GM19438 (cell line): ENCODE data around the gene RHOBTB3.

Experiments used
- ATAC-seq: cut with Tn5 transposase; IDR thresholded peaks from one replicate; pipeline ENCODE4 v1.9.1; 2021; ENCODE audit warnings: low read depth; ENCODE audit not compliant: unreplicated experiment

RHOBTB3 gene

DNA sequence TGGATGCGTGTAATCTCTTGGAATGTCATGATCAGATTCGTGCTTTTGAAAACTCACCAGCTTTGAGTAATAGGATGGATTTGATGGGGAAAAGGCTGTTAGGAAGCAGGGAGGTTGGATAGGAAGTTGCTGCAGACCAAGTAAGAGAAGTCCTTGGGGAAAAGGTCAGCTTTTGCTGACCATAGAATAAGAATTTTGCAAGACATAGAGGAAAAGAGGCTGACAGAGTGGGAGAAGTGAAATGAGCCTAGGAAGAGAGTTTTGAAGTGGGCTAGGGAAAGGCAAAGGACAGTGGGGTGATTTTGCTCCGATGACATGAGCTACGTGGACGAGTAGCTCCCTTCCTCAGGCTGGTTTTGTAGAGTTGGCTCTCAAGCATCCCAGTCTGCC, 31.5 kb downstream of the RHOBTB3 start:
- ATAC-seq: no peak

DNA sequence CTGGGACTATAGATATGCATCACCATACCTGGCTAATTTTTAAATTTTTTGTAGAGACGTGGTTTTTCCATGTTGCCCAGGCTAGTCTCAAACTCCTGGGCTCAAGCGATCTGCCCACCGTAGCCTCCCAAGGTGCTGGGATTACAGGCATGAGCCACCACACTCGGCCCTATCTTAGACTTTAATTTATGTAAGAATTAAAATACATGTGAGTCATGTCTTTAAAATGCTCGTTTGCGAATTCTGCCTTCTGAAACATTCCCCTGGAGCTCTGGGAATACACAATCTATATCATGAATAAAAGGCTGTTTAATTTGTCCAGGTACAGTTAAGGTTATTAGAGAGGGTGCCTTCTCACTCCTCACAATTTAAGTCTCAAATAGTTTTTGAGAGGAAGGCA, 32.8 kb downstream of the RHOBTB3 start:
- no peak for ATAC-seq

DNA sequence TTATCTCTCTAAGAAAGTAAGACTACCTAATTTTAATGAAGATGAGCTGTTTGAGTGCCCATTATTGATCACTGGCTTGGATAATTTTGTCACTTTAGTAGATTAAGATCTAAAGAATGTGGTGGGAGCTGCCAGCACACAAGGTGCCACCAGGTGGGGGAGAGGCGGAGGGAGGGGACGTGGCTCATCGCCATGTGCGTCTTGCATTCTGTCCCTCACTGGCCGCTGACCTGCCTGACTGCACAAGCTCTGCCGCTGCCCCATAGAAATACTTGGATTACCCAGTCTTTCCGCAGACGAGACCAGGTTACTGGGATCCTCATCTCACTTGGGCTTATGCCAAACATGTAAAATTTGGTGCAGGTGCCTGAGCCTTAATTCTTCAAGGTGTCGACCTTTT, 37.6 kb downstream of the RHOBTB3 start:
- no peak for ATAC-seq

DNA sequence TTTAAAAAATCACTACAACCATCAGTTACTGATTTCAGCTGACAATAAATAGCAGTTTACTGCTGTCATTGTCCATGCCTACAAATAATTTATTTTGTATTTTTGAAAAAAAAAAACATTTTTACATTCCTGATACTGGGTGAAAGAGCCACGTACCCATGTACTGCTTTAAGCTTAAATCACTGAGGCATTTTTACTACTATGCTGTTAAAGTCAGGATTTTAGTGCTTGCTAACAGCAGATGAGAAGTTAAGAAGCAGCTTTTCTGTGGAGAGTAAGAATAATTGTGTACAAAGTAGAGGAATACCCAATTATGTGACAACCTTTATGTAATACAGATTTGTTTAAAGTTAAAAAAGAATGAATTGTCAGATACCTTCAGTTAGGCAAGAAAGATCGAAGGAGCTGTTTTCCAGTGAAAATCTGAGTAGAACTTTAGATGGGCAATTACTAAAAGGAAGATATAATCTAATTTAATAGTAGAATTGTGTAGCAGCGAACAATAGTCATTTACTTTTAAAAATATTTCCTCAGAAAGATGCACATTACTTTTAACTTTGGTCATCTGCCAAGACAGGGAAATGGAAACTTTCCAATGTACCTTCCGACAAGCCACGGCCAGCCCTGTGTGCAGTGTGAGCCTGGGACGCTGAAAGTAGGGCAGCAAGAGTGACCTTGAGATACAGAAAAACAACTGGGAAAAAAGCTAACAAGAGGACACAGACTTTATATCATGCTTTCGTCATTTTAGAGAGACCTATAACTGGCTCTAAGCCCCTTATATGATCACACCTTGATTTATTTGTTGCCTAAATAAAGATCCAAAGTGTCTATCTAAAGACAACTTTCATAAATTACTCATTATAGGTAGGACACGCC, 39.9 kb downstream of the RHOBTB3 start:
- ATAC-seq: no peak

DNA sequence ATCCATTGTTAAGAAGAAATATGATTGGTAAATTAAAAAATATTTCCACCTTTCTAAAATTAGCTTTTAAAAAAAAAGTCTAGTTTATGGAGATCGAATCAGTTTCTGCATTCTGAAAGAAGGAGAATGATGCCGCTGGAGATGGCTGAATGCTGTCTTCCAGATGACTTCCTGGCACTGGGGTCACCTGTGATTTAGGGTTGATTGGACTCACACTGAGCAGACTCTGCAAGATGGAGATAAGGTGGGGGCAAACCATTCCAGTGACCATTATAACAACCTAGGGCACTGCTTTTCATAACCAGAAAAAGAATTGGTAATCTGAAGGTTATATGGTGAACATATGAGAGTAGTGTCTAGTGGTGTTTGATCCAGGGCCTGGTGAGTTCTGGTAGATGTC, 40.8 kb downstream of the RHOBTB3 start:
- no peak for ATAC-seq

DNA sequence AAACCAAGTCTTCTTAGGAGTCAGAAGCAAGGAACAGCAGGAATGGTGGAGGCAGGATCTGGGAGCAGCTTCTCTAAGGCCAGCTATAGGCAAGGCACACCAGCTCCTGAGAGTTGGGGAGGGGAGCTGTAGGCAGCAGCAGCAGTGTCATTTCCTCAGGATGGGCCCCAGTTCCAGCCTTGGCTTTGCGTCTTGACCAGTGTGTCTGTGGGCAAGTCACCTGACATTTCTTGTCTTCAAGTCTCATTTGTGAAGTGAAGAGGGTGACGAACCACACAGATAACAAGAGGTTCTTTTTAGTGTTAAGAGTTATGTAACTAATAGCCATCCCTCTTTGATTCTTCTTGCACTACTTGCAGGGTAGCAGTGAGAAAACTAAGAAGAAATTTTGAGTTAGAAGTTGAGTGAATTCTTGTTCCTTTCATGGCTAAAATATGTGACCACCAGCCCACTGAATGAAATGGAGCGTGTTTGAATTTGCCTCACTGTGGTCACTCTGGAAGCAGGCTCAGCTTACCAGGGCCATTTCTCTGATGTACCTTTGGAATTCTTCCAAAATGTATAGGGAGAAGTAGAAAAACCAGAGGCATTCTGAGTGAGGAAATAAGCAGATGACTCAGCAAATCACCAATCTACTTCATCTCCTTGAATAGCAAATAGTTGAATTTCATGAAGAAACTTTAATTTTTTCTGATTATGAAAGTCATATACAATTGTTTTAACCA, 42.4 kb downstream of the RHOBTB3 start:
- no peak for ATAC-seq

DNA sequence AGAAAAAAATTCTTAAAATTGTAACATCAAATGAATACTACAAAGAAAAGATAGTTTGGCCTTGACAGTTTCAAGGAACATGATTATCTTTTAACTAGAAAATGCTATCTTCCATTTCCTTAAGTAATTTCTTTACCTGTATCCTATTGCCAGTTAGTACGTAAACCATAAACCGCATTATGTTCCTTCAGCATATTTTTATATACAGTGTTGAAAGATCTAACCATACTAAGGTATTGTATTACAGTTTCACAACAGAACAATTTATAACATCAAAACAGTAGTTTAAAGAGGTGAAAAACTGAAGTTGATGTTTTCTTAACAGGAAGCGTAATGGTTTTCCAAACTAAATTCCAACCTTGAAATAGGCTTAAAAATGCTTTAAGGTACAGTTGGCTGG, 46.3 kb downstream of the RHOBTB3 start:
- no peak for ATAC-seq

DNA sequence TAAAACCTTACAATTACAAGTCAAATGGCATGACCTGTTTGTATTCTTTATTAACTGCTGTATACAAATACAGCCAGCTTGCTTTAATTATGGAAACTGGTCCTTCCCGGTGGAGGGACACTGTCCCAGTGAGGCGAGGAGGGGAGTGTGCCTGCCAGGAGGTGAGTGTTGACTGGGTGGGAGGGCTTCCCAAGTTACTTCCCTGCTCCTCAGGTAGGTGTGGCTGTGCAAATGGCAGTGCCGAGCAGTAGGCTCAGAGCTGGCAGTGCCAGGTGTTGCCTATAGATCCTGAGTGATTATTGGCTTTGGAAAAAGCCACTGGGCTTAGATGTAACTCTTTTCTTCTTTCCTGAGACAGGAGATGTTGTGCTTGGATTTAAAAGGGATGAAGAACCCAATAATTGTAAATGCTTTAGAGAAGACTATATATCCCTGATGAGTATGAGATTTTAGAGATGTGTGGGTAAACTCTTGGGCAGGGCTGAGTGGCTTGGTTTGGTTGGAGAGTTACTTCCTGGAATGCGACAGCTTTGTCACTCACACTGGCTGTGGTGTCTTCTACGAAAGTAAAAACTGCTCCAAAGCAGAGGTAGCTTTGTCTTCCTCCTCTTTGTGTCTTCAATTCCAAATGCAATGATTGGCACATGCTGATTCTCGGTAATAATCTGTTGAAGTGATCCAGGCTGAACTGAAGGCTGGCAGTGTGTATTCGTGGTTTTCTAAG, 47.7 kb downstream of the RHOBTB3 start:
- ATAC-seq: no peak

DNA sequence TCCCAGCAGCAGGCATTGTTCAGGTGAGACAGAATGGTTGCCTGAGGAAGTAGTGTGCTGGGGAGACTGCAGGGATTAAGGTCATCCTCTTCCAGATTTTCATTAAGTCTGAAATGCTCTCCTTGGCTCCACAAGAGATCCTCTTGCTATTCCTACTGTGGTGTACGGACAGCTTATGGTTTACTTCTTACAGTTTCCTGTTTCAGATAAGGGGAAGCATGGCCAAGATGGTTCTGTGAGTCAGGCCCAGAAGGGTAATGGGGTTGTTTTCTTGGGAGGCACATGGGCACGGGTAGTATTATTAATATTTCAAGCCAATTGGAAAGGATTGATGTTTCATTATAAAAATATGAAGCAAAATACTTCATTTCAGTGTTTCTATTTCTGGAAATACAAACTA, 48.5 kb downstream of the RHOBTB3 start:
- no peak for ATAC-seq

DNA sequence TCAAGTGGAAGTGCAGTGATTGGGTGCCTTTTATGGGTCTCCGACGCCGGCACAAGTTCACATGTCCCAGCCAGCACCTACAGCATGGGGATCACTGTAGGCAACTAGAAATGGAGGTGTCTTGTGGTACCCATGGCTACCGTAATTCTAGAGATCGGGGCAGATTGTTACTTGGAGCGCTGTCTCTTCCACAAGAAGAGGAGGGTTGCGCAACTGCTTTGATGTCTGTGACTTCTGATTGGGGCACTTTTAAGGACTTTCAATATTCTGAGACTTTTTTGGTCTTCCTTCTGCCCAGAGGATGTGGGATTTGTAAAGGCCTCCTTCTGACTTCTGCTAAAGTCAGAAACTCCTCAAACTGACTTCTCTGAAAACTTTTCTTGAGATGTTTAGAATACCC, 49.5 kb downstream of the RHOBTB3 start:
- no peak for ATAC-seq

DNA sequence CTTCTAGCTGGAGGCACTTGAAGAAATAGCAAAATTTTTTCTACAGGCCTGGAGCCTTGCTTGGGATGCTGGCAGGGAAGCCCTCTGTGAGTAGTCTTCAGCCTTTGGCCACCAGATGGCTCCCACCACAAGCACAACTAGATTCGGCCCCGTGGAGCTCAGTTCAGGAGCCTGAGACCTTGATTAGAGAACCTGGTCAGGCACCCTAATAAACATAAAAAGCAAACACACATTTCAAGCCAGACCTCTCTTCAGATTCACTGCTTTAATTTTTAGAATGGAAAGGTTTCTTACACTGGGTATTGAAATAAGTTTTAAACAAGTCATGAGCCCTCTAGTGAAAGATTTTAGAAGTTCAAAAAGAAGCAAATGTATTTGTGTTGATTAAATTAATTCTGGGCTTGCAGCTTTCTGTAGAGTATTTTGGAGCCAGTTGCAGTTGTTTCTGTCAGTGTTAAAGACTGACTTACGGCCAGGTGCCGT, 50.0 kb downstream of the RHOBTB3 start:
- ATAC-seq: peak; percentile 96

DNA sequence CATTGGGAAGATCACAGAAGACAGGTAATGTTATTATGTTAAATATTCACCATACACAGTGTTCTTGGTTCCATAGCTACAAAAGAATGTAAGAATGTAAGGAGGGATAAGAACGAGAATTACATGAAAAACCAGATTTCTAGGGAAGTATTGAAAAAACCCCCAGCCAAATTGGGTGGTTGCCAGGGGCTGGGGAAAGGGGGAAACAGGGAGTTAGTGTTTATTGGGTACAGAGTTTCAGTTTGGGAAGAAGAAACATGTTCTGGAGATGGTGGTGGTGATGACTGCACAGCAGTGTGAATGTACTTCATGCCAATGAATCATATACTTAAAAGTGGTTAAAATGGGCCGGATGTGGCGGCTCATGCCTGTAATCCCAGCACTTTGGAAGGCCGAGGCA, 51.0 kb downstream of the RHOBTB3 start:
- ATAC-seq: no peak

DNA sequence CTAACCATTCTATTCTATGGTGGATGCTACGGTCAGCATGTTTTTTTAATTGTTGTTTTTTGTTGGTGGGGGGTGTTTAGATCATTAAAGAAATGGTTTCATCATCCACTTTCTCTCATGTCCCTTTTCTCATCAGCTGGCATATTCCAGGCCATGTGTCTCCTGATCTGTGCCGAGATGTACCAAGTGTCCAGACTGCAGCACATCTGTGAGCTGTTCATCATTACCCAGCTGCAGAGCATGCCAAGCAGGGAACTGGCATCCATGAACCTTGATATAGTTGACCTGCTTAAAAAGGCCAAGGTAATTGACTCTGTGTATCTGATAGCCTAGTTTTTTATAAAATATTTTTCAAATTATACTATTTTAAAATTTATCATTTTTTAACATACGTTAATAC, 52.5 kb downstream of the RHOBTB3 start:
- no peak for ATAC-seq

DNA sequence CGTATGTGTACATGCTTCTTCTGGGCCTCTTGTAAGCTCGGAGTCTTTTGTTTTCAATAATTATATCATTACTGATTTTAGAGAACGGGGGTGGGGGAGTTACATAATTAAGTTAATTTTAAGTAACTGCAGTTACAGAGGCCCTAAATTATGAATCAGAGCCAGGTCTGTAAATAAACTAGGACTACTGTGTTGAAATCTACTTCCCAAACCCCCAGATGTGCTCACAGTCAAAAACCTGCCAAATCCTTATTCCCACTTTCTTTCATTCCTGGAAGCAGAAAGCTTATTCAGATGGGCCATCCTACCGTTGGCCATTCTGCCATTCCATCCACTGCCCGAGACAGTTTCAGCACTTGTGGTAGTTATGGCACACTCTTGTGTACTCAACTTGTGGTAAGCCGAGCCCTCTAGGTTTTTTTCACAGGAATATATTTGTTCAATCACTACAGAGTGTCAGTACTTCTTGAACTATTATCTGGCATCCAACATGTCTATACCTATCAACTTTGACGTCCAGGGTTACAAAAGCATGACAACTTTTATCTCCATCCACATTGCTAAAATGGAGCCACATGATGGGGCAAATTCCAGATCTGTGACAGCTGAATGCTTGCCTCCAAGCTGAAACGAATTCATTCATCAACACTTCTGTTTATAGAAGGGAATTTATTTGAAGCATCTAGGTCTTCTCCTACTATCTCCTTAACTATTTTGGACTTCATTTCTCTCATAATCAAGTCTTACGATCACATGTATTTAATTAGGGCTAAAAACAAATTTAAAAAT, 53.6 kb downstream of the RHOBTB3 start:
- no peak for ATAC-seq

DNA sequence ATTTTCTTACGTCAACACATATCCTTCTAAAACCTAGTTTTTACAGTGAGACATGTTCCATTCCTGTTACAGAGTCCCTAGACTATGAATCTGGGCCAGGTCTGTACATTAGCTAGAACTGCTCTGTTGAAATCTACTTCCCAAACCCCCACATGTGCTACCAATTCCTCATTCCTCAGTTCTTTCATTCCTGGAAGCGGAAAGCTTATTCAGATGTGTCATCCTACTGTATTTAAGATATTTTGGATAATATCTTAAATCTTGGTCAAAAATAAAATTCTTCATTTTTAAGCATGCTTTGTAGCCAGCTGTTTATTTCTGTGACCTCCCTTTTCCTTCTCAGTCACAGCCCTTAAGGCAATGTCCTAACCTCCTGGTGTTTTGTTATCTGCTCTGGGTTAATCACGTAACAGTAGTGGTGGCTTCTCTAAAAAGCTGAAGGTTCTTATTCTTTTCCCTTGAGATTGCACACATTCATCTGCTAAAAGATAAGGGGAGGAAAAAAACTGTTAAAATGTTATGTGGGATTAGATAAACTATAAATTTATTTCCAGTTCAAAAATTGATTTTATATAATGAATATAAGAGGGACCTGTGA, 55.8 kb downstream of the RHOBTB3 start:
- no peak for ATAC-seq

DNA sequence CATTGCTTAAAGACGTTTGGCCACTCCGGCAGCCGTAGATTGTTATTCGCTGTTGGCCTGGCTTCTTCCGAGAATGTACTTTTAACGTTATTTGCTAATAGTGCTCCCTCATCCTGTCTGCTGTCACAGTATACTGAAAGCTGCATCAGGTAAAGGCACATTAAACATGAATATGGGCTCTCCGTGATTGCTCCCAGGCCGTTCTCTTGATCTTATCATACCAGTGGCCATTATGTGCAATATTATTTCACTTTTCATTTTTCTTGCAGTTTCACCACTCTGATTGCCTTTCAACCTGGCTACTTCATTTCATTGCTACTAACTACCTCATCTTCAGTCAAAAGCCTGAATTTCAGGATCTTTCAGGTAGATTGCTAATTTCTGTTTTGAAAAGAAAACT, 57.4 kb downstream of the RHOBTB3 start:
- ATAC-seq: no peak

DNA sequence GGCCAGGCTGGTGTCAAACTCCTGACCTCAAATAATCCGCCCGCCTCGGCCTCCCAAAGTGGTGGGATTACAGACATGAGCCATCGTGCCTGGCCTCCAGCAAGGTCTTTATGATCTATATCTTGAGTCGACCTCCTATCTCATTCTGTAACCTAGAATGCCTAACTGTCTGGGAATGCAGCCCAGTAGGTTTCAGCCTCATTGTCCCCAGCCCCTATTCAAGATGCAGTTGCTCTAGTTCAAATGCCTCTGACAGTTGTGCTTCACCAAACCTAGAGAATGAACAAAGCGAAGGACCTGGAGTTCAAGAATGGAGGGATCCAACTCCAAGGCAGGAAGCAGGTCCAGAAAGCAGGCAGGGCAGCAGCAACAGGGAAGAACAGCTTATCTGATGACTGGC, 60.6 kb downstream of the RHOBTB3 start:
- no peak for ATAC-seq

DNA sequence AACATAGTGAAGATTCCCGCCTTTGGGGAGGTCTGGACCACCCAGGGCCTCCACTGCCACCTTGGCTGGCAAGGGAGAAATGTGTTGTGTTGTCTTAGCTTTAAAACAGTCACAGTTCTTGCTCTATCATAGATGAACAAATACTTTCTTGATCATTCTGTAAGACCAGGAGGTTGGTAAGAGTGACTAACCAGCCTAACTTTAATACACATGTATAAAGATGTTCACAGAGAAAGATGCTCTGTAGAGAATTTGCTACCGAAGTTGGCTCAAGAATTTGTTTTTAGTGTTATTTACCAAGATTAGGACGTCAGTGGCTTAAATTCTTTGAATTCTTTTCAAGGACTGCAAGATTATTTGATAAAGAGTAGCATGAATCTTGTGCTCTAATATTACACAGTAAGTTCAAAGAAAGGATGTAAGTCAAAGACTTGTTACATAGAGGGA, 63.0 kb downstream of the RHOBTB3 start:
- no peak for ATAC-seq

DNA sequence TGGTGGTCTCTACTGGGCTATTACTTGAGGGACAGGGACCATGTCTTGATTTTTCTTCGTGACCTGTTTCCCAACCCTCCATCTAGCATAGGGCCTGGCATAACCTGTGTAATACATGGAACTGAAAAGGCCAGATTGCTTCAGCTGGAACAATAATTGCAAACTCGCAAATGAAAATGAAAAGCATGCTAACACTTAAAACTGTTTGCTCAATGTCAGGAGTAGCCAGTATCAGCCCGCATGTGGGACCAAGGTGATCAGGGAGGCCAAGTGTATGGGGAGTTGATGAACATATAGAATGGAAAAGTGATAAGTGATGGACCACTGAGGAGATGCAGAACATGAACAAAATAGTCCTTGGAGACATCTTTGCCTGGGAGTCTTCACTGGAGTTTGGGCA, 66.2 kb downstream of the RHOBTB3 start:
- ATAC-seq: no peak

DNA sequence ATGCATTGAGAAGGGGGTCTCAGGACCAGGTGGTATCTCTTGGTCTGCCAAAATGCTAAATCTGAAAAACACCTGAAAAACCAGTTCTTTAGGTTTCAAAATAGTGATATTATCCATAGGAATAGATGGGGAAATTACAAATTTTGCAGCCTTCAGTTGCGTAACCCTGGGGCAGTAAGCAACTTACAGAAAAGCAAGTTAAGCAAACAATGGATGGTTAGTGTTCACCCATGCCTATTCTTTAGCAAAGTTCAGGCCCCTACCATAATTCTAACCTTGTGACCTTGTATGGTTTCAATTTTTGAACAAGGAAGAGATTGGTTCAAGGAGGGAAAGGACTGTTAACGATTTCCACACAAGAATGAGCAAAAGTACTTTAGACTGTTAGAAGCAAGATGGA, 66.9 kb downstream of the RHOBTB3 start:
- no peak for ATAC-seq
